ENCODE data around the gene GPI.

GPI gene

GRCh38 chr19:34341935-34342680 is 22.9 kb upstream of the GPI start:
- DNase-seq = no peak

GRCh38 chr19:34343751-34344150 is 21.2 kb upstream of the GPI start:
- DNase-seq = no peak

GRCh38 chr19:34345947-34346351 is 19.0 kb upstream of the GPI start:
- no peak for DNase-seq

GRCh38 chr19:34347561-34348165 is 17.3 kb upstream of the GPI start:
- DNase-seq = no peak

GRCh38 chr19:34348899-34349487 is 16.0 kb upstream of the GPI start:
- DNase-seq = no peak

- DNase-seq = no peak
Observed at GRCh38 chr19:34350161-34350561, 14.8 kb upstream of the GPI start.

- DNase-seq = no peak
Observed at GRCh38 chr19:34351382-34351826, 13.6 kb upstream of the GPI start.

- no peak for DNase-seq
Observed at GRCh38 chr19:34353546-34353945, 11.4 kb upstream of the GPI start.

- no peak for DNase-seq
Observed at GRCh38 chr19:34355201-34355600, 9.8 kb upstream of the GPI start.

GRCh38 chr19:34356875-34357274 is 8.1 kb upstream of the GPI start:
- no peak for DNase-seq

GRCh38 chr19:34357431-34357830 is 7.6 kb upstream of the GPI start:
- no peak for DNase-seq

- peak; percentile 95 for DNase-seq
Observed at GRCh38 chr19:34359140-34359953, 5.6 kb upstream of the GPI start.

- DNase-seq = no peak
Observed at GRCh38 chr19:34359954-34360315, 5.1 kb upstream of the GPI start.

GRCh38 chr19:34360354-34360909 is 4.6 kb upstream of the GPI start:
- no peak for DNase-seq

GRCh38 chr19:34362679-34363069 is 2.3 kb upstream of the GPI start:
- no peak for DNase-seq

- DNase-seq = no peak
Observed at GRCh38 chr19:34363094-34363493, 1.9 kb upstream of the GPI start.

- no peak for DNase-seq
Observed at GRCh38 chr19:34363930-34364329, 1.1 kb upstream of the GPI start.

- no peak for DNase-seq
Observed at GRCh38 chr19:34364462-34364829, 550 bp upstream of the GPI start.

- DNase-seq = no peak
Observed at GRCh38 chr19:34365463-34366401, 736 bp downstream of the GPI start.

GRCh38 chr19:34366738-34367623 is 2.0 kb downstream of the GPI start:
- DNase-seq = no peak

- no peak for DNase-seq
Observed at GRCh38 chr19:34367624-34367957, 2.6 kb downstream of the GPI start.
